ENCODE measurements around the gene RPS6KA2.
"Not testable (repeated sequence)": the region's sequence is repeated elsewhere in the genome, so short reads cannot be mapped to it uniquely, and the experiment has no call there.

The RPS6KA2 gene

DNA sequence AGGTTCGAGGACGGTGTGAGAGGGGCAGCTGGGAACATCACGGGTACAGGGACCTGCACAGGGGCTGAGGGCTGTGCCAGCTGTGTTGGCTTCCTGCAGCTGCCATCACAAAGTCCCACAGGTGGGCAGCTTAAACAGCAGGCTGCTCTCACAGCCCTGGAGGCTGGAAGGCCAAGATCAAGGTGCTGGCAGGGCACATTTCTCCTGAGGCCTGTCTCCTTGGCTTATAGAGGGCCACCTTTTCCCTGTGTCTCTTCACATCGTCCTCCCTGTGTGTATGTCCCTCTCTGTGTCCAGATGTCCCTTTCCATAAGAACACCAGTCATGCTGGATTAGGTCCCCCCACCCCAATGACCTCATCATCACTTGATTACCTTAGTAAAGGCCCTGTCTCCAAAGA lies 229.2 kb downstream of the RPS6KA2 start:
- DNase-seq (ENCODE audit: low read depth): no peak

DNA sequence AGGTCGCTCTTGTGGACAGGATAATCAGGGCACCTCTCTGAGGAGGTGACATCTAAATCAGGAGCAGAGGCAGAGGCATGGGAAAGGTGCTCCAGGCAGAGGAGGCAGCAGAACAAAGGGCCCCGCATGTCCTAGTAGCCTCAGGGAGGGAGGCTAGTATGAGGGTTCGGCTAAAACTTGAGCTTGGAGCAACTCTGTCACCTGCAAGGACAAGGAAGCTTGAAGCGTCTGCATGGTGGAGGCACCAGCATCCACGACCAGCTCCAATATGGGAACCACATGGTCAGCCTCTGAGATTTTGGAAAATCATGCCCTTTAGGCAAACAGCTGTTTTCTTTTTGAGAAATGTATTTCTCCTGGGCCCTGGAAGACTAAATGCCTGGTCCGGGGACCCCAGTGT lies 231.3 kb downstream of the RPS6KA2 start:
- DNase-seq (ENCODE audit: low read depth): no peak

DNA sequence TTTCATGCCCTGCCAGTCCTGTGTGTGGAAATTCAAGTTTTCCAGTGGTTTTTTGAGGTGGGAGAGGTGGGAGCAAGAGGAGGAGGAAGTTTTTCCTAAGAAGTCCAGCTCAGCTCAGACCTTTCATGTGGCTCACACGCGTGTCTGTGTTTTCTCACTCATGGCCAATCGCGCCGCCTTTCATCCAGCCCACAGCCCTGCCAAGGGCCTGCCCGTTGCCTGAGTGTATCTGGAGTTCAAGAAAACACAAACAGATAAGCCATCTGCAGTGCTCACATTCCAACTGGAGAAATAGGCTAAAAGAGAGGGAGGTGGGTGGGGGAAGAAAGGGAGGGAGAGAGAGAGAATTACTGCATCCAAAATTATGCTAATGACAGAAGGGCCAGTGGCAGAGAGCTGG lies 231.7 kb downstream of the RPS6KA2 start:
- no peak for DNase-seq (ENCODE audit: low read depth)

DNA sequence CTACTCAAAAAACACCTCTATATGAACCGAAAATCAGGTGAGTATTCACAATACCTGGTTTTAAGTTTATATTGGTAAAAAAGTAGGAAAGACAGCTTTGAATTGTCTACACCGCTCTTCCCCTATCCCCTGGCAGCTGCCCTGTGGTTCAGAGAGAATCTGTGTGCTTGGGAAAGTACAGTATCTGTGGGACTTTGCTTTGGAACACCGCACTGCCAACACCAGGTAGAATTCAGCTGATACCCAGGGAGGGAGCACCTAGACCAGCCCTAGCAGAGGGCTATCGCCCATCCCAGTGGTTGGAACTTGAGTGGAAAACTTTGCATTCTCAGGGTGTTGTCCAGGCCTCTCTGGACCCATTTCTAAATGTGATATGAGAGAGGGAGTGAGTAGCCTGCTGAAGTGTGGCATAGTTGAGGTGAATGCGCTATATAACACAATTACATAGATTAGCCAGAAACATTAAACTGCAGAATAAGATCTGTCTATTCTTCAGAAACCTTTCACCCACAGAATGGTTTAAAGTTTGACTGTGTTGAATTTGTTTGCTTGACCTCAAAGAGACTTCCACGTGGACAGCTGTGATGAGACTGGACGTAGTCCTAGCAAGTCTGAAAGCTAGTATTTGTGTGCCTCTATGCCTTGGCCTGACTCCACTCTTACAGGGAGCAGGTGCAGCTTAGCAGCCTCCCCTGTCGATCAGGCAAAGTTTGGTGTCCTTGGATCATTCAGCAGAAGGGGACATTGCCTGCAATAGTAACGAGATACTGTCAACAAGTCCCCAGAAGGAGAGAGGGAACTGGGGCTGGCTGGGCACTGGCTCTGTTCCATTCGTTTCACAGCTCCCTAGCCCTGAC lies 232.8 kb downstream of the RPS6KA2 start:
- no peak for DNase-seq (ENCODE audit: low read depth)

DNA sequence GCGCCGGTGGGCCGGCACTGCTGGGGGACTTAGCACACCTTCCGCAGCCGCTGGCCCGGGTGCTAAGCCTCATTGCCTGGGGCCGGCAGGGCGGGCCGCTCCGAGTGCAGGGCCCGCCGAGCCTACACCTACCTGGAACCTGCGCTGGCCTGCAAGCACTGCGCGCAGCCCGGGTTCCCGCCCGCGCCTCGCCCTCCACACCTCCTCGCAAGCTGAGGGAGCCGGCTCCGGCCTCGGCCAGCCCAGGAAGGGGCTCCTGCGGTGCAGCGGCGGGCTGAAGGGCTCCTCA lies 233.6 kb downstream of the RPS6KA2 start:
- DNase-seq (ENCODE audit: low read depth): no peak

DNA sequence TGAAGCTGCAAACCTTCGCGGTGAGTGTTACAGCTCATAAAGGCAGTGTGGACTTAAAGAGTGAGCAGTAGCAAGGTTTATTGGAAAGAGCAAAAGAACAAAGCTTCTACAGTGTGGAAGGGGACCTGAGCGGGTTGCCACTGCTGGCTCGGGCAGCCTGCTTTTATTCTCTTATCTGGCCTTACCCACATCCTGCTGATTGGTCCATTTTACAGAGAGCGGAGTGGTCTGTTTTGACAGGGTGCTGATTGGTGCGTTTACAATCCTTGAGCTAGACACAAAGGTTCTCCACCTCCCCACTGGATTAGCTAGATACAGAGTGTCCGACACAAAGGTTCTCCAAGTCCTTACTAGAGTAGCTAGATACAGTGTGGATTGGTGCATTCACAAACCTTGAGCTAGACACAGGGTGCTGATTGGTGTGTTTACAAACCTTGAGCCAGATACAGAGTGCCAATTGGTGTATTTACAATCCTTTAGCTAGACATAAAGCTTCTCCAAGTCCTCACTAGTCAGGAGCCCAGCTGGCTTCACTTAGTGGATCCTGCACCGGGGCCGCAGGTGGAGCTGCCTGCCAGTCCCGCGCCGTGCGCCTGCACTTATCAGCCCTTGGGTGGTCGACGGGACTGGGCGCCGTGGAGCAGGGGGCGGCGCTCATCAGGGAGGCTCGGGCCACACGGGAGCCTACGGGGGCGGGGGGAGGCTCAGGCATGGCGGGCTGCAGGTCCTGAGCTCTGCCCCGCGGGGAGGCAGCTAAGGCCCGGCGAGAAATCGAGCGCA lies 234.1 kb downstream of the RPS6KA2 start:
- not testable (repeated sequence) for DNase-seq (ENCODE audit: low read depth)

DNA sequence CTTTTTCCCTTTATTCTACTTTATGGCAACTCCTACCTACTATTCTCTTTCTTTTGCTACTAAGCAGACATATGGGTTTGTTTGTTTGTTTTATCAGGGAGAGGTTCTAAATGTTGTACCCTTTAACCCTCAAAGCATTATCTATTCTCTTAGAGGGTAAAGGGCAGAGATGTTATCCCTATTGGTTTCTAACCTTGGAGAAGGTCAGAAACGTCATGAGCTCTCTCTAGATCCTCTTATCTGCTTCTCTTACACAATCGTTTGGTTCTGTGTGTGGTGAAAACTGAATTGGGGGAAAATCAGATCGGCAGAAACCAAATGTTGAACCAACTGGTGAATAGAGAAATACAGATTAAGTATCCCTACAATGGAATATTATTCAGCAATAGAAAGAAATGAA lies 237.9 kb downstream of the RPS6KA2 start:
- DNase-seq (ENCODE audit: low read depth): no peak

DNA sequence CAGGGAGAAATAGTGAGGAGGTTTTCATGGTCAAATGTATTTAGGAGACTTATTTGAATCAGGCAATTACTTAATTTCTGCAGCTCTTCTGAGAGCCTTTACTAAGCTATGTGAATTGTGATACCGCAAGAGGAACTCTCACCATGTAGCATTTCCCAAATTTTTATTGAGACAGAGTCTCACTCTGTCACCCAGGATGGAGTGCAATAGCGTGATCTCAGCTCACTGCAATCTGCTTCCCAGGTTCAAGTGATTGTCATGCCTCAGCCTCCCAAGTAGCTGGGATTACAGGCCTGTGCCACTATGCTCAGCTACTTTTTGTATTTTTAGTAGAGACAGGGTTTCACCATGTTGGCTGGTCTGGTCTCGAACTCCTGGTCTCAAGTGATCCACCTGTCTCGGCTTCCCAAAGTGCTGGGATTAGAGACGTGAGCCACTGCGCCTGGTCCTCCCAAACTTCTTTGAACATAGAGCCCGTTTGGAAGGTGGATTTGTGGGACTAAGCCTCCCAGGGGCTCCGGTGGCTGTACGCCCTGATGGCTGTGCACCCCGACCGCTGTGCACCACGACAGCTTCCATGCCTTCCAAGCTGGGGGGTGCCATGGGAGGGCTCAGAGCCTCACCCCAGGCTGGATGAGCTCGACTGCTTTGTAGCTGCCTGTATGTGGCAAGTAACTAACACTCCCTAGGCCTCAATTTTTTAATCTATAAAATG lies 238.6 kb downstream of the RPS6KA2 start:
- DNase-seq (ENCODE audit: low read depth): no peak

DNA sequence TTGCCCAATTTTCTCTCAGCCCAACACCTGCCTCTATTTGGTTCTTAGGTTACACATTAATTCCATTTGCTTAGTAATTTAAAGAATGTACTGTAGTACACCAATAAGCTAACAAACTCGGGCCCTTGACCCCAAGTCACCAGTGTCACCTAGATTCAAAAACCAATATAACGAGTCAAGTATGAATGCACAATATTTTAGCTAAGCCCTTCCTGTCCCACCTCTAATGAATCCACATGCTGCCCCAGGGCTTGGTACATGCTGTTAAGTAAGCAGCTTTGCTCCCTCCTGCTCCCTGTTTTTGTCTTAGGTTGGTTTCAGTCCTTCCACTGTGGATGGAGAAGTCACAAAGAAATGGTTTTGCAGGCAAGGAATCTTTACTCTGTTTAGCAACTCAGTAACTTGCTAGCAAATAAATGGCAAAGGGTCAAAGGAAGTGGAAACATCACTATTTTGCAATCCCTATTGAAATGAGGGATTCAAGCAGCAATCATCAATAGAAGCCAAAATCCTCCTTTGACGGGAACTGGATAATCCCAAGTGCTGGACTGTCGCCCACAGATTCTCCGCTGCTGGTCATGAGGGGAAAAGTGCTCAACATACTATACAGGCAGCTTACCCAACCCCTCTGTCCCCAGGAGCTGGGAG lies 239.3 kb downstream of the RPS6KA2 start:
- no peak for DNase-seq (ENCODE audit: low read depth)

DNA sequence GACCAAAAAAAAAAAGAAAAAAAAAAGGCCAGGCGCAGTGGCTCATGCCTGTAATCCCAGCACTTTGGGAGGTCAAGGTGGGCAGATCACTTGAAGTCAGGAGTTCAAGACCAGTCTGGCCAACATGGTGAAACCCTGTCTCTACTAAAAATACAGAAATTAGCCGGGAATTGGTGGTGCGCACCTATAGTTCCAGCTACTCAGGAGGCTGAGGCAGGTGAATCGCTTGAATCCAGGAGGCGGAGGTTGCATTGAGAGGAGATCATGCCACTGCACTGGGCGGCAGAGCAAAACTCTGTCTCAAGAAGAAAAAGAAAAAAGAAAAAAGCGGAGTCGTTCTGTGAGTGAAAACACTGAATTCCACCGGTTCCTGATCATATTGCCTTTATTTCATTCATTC lies 240.0 kb downstream of the RPS6KA2 start:
- DNase-seq (ENCODE audit: low read depth): not testable (repeated sequence)

DNA sequence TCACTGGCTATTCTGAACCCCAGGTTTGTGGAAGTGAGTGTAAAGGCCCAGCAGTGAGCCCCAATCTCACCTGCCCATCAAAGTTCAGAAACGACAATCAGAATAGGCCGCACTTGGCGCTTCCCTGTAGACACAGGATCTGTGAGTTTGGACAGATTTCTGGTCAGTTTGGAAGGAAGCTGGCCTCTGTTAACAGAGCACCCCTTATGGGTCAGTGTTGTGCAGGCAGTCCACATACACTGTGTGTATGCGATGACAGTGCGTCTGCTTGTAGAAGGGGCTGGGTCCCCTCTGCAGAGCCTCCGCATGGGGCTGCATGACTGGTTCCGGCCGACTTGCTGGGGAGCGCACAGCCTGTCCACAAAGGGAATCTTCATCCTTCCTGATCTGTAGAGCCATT lies 240.9 kb downstream of the RPS6KA2 start:
- no peak for DNase-seq (ENCODE audit: low read depth)

DNA sequence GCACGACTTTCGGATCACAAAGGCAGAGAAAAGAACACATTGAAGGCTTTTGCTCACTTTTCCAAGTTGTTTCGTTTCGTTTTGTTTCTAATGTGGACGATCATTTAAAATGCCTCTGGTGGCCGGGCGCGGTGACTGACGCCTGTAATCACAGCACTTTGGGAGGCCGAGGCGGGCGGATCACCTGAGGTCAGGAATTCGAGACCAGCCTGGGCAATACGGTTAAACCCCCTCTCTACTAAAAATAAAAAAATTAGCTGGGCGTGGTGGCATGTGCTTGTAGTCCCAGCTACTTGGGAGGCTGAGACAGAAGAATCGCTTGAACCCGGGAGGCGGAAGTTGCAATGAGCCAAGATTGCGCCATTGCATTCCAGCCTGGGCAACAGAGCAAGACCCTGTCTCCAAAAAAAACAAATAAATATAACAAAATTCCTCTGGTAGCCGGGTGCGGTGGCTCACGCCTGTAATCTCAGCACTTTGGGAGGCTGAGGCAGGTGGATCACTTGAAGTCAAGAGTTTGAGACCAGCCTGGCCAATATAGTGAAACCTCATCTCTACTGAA lies 243.2 kb downstream of the RPS6KA2 start:
- not testable (repeated sequence) for DNase-seq (ENCODE audit: low read depth)

DNA sequence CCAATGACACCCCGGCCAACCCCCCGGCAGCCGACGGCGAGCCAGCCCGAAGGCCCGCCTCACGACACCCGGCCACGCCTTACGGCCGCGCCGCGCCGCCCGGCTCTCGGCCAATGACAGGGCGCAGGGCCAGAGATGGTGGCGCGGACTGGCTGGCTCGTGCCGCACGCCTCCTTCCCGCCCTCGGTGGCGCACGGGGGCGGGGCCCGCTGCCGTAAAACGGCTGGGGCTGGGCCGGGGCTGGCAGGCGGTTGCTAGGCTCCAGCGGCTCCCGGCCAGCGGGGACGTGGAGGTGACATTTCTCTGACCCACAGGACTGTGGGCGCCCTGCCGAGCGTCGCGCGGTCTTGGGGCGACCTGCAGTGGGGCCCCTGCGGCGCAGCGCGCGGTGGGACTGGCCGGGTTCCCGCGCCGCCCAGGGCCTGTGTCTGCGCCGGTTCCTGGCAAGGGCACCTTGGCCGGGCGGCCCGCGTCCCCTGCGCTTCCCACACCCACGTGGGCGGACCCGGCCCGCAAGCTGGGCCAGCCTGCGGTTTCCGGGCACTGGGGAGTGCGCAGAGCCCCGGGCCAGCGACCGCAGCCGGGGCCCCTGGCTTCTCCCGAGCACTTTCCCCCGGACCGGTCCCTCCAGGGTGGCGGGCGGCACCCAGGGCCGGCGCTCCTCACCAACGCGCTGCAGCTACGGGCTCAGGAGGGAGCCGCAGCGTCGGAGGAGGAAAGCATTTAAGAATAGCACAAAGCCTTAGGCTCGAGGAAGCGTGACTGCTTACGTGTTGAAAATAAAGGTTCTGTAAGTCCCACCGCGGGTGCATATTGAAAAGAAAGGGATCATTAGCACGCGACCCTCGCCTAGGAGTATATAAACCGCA lies 243.9 kb downstream of the RPS6KA2 start, which contains the start of gene MPC1:
MPC1 (minus strand) TSS at position 8 of the 869 bp plus-strand sequence. CDS start 64 bp downstream, outside the sequence.
- peak; percentile 88 for DNase-seq (ENCODE audit: low read depth)

DNA sequence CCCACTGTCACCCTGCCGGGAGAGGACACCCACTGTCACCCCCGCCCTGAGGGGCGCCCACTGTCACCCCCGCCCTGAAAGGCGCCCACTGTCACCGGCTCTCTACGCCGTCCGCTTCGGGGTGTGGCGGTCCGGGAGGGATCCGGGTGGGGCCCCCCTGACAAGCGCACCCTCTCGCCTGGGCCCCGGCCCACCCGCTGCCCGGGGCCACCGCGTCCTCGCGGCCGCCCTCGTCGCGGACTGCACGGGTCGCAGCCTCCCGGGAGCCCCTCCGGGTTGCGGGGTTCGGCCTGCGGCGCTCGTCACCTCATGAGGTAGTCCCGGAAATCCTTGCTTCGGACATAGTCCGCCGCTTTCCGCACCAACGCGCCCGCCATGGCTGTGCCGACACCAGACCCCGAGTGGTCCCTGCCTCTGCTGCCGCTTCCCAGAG lies 244.5 kb downstream of the RPS6KA2 start:
- DNase-seq (ENCODE audit: low read depth): peak; percentile 3

DNA sequence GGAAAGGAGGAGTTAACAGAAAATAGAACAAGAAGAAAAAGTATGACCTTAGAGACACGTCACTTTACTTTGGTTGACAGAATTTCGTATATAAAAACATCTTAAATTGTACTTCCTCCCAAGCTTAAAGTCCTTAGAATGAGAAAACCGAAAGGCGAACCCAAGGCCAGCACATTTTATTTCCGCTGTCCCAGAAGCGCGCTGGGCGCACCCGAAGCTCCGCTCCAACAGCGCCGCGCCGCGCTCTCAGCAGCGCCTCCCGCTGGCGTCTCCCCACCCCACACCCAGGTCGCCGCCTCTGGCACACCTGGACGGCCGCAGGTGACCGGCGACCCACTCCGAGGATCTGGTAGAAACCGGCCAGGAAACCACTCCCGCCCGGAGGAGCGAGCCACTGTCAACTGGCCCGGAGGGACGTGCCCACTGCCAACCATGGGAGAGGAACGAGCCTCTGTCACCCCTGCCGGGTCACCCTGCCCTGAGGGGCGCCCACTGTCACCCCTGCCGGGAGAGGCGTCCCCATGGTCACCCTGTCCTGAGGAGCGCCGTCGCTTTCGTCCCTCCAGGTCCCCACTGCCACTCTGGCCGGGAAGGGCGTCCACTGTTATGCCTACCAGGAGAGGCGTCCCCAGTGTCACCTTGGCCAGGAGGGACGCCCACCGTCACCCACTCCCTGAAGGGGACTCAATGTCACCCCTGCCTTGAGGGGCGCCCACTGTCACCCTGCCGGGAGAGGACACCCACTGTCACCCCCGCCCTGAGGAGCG lies 245.1 kb downstream of the RPS6KA2 start:
- DNase-seq (ENCODE audit: low read depth): peak; percentile 13

DNA sequence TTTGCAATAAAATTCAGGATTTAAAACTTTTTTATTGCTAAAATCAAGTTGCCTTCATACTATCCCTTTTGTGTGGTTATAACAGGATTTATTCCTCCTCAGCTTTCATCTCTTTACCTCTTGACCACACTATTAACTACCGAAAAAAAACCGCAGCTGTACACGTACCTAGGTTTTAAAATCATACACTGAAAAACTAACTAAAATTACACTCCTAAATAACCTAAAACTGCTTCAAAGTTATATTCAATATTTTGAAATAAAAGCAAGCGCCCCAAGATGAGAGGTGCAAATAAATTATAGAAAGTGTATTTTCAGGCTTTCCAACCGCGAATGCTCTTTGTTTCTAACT lies 245.7 kb downstream of the RPS6KA2 start:
- no peak for DNase-seq (ENCODE audit: low read depth)

DNA sequence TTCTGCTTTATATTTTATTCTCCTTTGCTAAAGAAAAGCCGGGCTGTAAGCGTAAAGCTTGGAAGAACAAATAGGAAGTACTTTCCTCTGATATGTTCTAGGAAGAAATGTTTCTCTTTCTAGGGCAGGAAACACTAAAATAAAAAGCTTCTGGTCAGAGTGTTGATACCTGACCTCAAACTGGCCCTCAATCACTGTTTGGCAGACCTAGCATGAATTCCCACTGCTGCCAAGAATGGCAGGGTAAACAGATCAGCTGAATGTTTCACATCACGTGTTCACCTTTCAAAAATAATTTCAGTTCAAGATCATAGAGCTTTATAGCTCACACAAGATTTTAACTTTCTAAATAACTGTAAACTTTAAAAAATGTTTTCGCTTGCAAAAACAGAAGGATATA lies 247.3 kb downstream of the RPS6KA2 start:
- DNase-seq (ENCODE audit: low read depth): no peak

DNA sequence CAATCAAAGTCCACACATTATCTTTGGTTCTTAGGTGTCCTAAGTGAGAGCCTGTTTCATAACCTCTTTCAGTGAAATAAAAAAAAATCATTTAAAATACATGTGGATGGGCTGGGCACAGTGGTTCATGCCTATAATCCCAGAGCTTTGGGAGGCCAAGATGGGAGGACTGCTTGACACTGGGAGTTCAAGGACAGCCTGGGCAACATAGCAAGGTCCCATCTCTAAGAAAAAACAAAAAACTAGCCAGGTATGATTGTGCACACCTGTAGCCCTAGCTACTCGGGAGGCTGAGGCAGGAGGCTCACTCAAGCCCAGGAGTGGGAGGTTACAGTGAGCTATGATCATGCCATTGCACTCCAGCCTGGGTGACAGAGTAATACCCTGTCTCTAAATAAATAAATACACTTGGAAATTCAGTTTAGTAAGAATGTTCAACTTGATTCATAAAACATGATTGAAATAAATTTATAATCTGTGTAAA lies 247.9 kb downstream of the RPS6KA2 start:
- no peak for DNase-seq (ENCODE audit: low read depth)

DNA sequence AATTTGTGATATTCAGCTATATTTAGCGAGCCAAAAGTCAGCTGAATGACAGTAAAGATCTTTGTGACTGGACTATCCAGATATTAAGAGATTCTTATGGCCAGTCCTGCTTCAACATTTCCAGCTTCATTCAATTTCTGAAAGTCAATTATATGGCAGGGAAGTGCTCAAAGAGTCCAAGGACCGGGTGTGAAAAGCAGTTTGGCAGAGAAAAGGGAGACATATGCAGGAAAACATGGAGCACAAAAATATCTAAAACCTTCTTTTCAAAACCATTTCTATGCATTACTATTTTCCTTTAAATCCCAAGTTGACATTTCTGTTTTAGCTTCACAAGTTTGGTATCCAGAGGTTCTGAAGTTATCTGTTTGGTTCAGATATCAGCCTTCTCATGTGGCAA lies 249.3 kb downstream of the RPS6KA2 start:
- no peak for DNase-seq (ENCODE audit: low read depth)

DNA sequence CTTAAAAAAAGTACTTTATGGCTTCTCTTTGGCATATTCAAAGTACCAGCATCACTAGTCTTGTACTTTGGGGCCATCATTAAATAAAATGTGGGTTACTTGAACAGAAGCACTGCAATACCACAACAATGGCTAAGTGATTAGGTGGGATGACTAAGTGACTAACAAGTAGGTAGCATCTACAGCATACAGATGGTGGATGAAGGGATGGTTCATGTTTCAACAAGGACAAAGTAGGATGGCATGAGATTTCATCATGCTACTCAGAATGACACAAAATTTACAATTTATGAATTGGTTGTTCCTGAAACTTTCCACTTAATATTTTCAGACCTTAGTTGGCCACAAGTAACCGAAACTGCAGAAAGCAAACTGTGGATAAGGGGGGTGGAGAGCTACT lies 252.0 kb downstream of the RPS6KA2 start:
- DNase-seq (ENCODE audit: low read depth): no peak

Data from T-helper 22 cell (primary cell).